Measurements from ENCODE around the gene DTNBP1.

DNA sequence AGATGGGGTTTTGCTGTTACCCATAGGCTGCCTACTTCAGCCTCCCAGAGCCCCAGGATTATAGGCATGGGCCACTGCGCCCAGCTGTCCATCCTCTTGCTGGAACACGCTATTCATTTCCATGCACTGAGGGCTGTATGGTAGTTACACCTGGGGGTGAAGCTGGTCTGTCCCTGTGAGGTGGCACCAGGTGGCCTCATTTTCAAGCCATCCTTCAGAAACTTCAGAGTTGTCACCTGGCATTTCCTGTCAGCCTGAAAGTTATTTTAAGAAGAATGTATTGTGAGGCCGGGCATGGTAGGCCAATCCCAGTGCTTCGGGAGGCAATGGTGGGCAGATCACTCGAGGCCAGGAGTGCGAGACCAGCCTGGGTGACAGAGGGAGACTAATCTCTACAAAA is 147.6 kb downstream of the DTNBP1 start:
- TF ChIP-seq, protein P1, sequence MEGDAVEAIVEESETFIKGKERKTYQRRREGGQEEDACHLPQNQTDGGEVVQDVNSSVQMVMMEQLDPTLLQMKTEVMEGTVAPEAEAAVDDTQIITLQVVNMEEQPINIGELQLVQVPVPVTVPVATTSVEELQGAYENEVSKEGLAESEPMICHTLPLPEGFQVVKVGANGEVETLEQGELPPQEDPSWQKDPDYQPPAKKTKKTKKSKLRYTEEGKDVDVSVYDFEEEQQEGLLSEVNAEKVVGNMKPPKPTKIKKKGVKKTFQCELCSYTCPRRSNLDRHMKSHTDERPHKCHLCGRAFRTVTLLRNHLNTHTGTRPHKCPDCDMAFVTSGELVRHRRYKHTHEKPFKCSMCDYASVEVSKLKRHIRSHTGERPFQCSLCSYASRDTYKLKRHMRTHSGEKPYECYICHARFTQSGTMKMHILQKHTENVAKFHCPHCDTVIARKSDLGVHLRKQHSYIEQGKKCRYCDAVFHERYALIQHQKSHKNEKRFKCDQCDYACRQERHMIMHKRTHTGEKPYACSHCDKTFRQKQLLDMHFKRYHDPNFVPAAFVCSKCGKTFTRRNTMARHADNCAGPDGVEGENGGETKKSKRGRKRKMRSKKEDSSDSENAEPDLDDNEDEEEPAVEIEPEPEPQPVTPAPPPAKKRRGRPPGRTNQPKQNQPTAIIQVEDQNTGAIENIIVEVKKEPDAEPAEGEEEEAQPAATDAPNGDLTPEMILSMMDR (IDR thresholded peaks at IDR 0.05), result no peak
- no peak for TF ChIP-seq POLR2A (IDR thresholded peaks at IDR 0.05)

Data from testis (tissue), 2 donors.